H1 (cell line): ENCODE results near the gene THAP9. TPM values are rescaled to one million over a fixed set of nuclear protein-coding genes. Genes with fewer than 3 reads are reported as not detected.

Source experiments
- CTCF ChIA-PET: fragments of 300-600 bp; sonication (Branson Sonifier 250); formaldehyde crosslinking; loops from one replicate; lab custom pipeline; 2021; ENCODE audit not compliant: partially characterized antibody; lab: Charles Lee
- POLR2A ChIA-PET: fragments of 300-600 bp; sonication (Branson Sonifier 250); formaldehyde crosslinking; loops from one replicate; lab custom pipeline; 2021; ENCODE audit warnings: inconsistent platforms; ENCODE audit not compliant: partially characterized antibody; lab: Charles Lee
- DNase-seq, 2 experiments: peaks; one replicate each; pipeline versions ENCODE4 v3.0.0 to v3.0.0-alpha.2; 2010 to 2022; ENCODE audit warnings: low spot score in 2 of 2, low read depth in 1 of 2, mixed read lengths in 1 of 2
- FAIRE-seq: peaks from 2 replicates; lab custom pipeline; 2011; peaks lifted over from hg19 to GRCh38; lab: Jason Lieb, UNC
- H2AFZ ChIP-seq: 2 replicates; pipeline ENCODE4 v1.8.1; 2012; ENCODE audit warnings: low read length, inconsistent platforms
- H2AK5ac ChIP-seq: 2 replicates; pipeline ENCODE4 v1.6.1; 2013; ENCODE audit warnings: low read depth, low read length
- H2BK120ac ChIP-seq: replicated peaks from 2 replicates; pipeline ENCODE3; 2013; ENCODE audit warnings: low read depth, low read length, inconsistent platforms
- H2BK12ac ChIP-seq: 2 replicates; pipeline ENCODE4 v1.6.1; 2013; ENCODE audit warnings: low read depth, low read length
- H2BK15ac ChIP-seq: 2 replicates; pipeline ENCODE4 v1.6.1; 2013; ENCODE audit warnings: low read length
- H2BK20ac ChIP-seq: 2 replicates; pipeline ENCODE4 v1.6.1; 2013; ENCODE audit warnings: low read length
- H2BK5ac ChIP-seq: 2 replicates; pipeline ENCODE4 v1.6.1; 2013; ENCODE audit warnings: low read depth, low read length
- H3K14ac ChIP-seq: 2 replicates; pipeline ENCODE4 v1.6.1; 2013; ENCODE audit warnings: inconsistent platforms; ENCODE audit not compliant: insufficient read length
- H3K18ac ChIP-seq: 2 replicates; pipeline ENCODE4 v1.6.1; 2013; ENCODE audit warnings: low read length; ENCODE audit errors: extremely low read depth
- H3K23ac ChIP-seq: 2 replicates; pipeline ENCODE4 v1.6.1; 2013; ENCODE audit warnings: inconsistent platforms; ENCODE audit not compliant: insufficient read length
- H3K23me2 ChIP-seq: 2 replicates; pipeline ENCODE4 v1.6.1; 2013; ENCODE audit warnings: low read depth, low read length
- H3K27ac ChIP-seq: 2 replicates; pipeline ENCODE4 v1.6.1; 2011; ENCODE audit warnings: low read depth, low read length, inconsistent platforms
- H3K27me3 ChIP-seq, 4 experiments: replicated peaks in 1 of 4; 1 replicate in 1 of 4; 2 replicates in 3 of 4; pipeline versions ENCODE4 v1.6.1 to v1.8.1; 2011 to 2013; ENCODE audit warnings: low read length in 3 of 4, mild to moderate bottlenecking in 3 of 4, inconsistent platforms in 2 of 4, mixed read lengths in 2 of 4, moderate library complexity in 1 of 4; ENCODE audit not compliant: control insufficient read depth in 3 of 4, insufficient read depth in 3 of 4; ENCODE audit errors: extremely low read depth in 1 of 4
- H3K36me3 ChIP-seq, 4 experiments: 2 replicates each; pipeline versions ENCODE4 v1.6.1 to v1.8.1; 2011 to 2013; ENCODE audit warnings: mild to moderate bottlenecking in 4 of 4, low read length in 3 of 4, moderate library complexity in 2 of 4, control low read depth in 1 of 4, inconsistent platforms in 1 of 4; ENCODE audit not compliant: insufficient read depth in 4 of 4, control insufficient read depth in 2 of 4
- H3K4ac ChIP-seq: replicated peaks from 2 replicates; pipeline ENCODE3; 2013; ENCODE audit warnings: low read length, low read depth, mixed read lengths, inconsistent platforms; ENCODE audit not compliant: insufficient read length
- H3K4me1 ChIP-seq, 4 experiments: replicated peaks in 1 of 4; 1 replicate in 1 of 4; 2 replicates in 3 of 4; pipeline versions ENCODE4 v1.6.1 to v1.8.1; 2011 to 2013; ENCODE audit warnings: low read length in 3 of 4, inconsistent platforms in 2 of 4, mixed read lengths in 1 of 4; ENCODE audit not compliant: insufficient read depth in 4 of 4, control insufficient read depth in 3 of 4
- H3K4me2 ChIP-seq, 2 experiments: 2 replicates each; pipeline versions ENCODE4 v1.6.1 to v1.8.1; 2011 to 2013; ENCODE audit warnings: low read depth in 2 of 2, low read length in 2 of 2, control low read depth in 1 of 2, inconsistent platforms in 1 of 2, mild to moderate bottlenecking in 1 of 2; ENCODE audit not compliant: insufficient read depth in 1 of 2
- H3K4me3 ChIP-seq, 4 experiments: fragments of 200-600, 300-600 bp in 1 of 4; sonication (generic), shearing (Covaris generic), sonication (Bioruptor Twin) in 1 of 4; 2 replicates each; pipeline versions ENCODE4 v1.5.1 to v1.8.1; 2011 to 2016; ENCODE audit warnings: low read length in 4 of 4, low read depth in 3 of 4, control low read depth in 2 of 4, inconsistent platforms in 2 of 4, mild to moderate bottlenecking in 2 of 4, mixed read lengths in 1 of 4, moderate library complexity in 1 of 4; ENCODE audit not compliant: insufficient read depth in 2 of 4; ENCODE audit errors: extremely low read depth in 1 of 4
- H3K56ac ChIP-seq: replicated peaks from 2 replicates; pipeline ENCODE3; 2013; ENCODE audit warnings: low read depth, mild to moderate bottlenecking, mixed read lengths, low read length, inconsistent platforms; ENCODE audit not compliant: insufficient read length
- H3K79me1 ChIP-seq: 2 replicates; pipeline ENCODE4 v1.6.1; 2013; ENCODE audit warnings: low read depth, low read length, control low read depth
- H3K79me2 ChIP-seq, 2 experiments: 2 replicates each; pipeline versions ENCODE4 v1.6.1 to v1.8.1; 2012 to 2013; ENCODE audit warnings: low read length in 2 of 2, mild to moderate bottlenecking in 2 of 2, inconsistent platforms in 1 of 2; ENCODE audit not compliant: insufficient read depth in 2 of 2, control insufficient read depth in 1 of 2
- H3K9ac ChIP-seq, 4 experiments: replicated peaks in 1 of 4; 1 replicate in 1 of 4; 2 replicates in 3 of 4; pipeline versions ENCODE4 v1.6.1 to v1.8.1; 2011 to 2013; ENCODE audit warnings: low read depth in 3 of 4, low read length in 3 of 4, control low read depth in 2 of 4, mild to moderate bottlenecking in 2 of 4, moderate library complexity in 2 of 4, inconsistent platforms in 1 of 4; ENCODE audit errors: extremely low read depth in 1 of 4
- H3K9me3 ChIP-seq, 2 experiments: 2 replicates each; pipeline versions ENCODE4 v1.6.1 to v1.8.1; 2012 to 2013; ENCODE audit warnings: mild to moderate bottlenecking in 2 of 2, moderate library complexity in 2 of 2, control low read depth in 1 of 2, inconsistent platforms in 1 of 2, low read depth in 1 of 2, low read length in 1 of 2, mixed read lengths in 1 of 2; ENCODE audit not compliant: insufficient read depth in 2 of 2
- H4K20me1 ChIP-seq, 2 experiments: replicated peaks in 1 of 2; 2 replicates each; pipeline versions ENCODE3 to v1.8.1; 2011 to 2013; ENCODE audit warnings: inconsistent platforms in 2 of 2, low read length in 2 of 2, mild to moderate bottlenecking in 1 of 2; ENCODE audit not compliant: insufficient read depth in 2 of 2, control insufficient read depth in 1 of 2
- H4K5ac ChIP-seq: 2 replicates; pipeline ENCODE4 v1.6.1; 2013; ENCODE audit warnings: low read length, low read depth, mixed read lengths, inconsistent platforms; ENCODE audit not compliant: insufficient read length
- H4K8ac ChIP-seq: 2 replicates; pipeline ENCODE4 v1.8.0; 2013; ENCODE audit warnings: mild to moderate bottlenecking, moderate library complexity, low read length, inconsistent platforms; ENCODE audit not compliant: insufficient read depth; ENCODE audit errors: extremely low read depth
- H4K91ac ChIP-seq: replicated peaks from 2 replicates; pipeline ENCODE3; 2013; ENCODE audit warnings: low read length, mixed read lengths, inconsistent platforms; ENCODE audit not compliant: insufficient read length
- E2F6 ChIP-seq: IDR thresholded peaks from 2 replicates; pipeline ENCODE4 v1.6.1; 2012; ENCODE audit warnings: inconsistent platforms
- PHF8 ChIP-seq: fragments of 200-600 bp; sonication (generic); conservative IDR thresholded peaks from 2 replicates; pipeline ENCODE4 v1.7.1; 2012; ENCODE audit warnings: low read depth, mild to moderate bottlenecking, inconsistent platforms, low read length, moderate library complexity
- POU5F1 ChIP-seq: IDR thresholded peaks from 2 replicates; pipeline ENCODE4 v1.6.1; 2011; ENCODE audit warnings: low read depth, mild to moderate bottlenecking, low read length, moderate library complexity
- WGBS, 2 experiments: shearing (Covaris generic) in 1 of 2; methylation state at CpG; one replicate each; pipeline versions ENCODE4 v1.1.6 to v1.1.7; 2013 to 2015; ENCODE audit warnings: low lambda C conversion rate in 2 of 2, mixed read lengths in 2 of 2, inconsistent platforms in 1 of 2, low coverage in 1 of 2, missing lambda C conversion rate in 1 of 2; ENCODE audit not compliant: insufficient replicate concordance in 2 of 2, insufficient coverage in 1 of 2, insufficient read length in 1 of 2; ENCODE audit errors: extremely low coverage in 1 of 2, missing lambda C conversion rate in 1 of 2; 5-methylcytosine and 5-hydroxymethylcytosine counted together
- polyA plus RNA-seq, 7 experiments: library from polyadenylated mRNA; depleted of rRNA in 3 of 7; stranded (reverse) in 5 of 7; unstranded in 2 of 7; fragments of >200 nt in 5 of 7; fragments of 200-250 nt in 2 of 7; gene quantifications; 1 replicate in 5 of 7; 2 replicates in 1 of 7; 4 replicates in 1 of 7; pipeline versions ENCODE4 v1.2.1 to v1.2.3, GENCODE V29; 2011 to 2013; ENCODE audit warnings: missing spikeins in 2 of 7, mixed read lengths in 2 of 7
- total RNA-seq: library from RNA; stranded (reverse); fragmentation: NEBNext Ultra II Directional; extraction: Animal tissue kit (Norgen Biotek cat#: 25700); gene quantifications from 2 replicates; pipeline ENCODE4 v1.2.1, GENCODE V29; 2021

THAP9 gene
- total and polyA plus RNA-seq, 2 of the 8 experiments (the other 6 are each of a cell fraction or from before 2014, with no cell fraction given): 6.1 to 13.2 TPM

- Histone ChIP-seq H3K4ac (no peak overlapping the region), H3K27ac (no peak overlapping the region), H2BK12ac (no peak overlapping the region), H2AFZ (no peak overlapping the region), H4K8ac (no peak overlapping the region), H2BK15ac (no peak overlapping the region), H4K91ac (no peak overlapping the region), H3K14ac (no peak overlapping the region), H3K23me2 (peaks cover 12% of the 10 kb centered on the region), H3K27me3 (no peaks in the 10 kb centered on the region), H3K56ac (no peak overlapping the region), H3K36me3 (peaks cover 11 to 59% (median 28%) of the 10 kb centered on the region in 4 experiments; a peak in 7 of 8 replicates), H3K23ac (no peak overlapping the region), H4K20me1 (peaks cover 6 to 11% of the 10 kb centered on the region in 2 experiments), H3K4me3 (no peak overlapping the region), H3K9ac (no peak overlapping the region), H3K79me1 (no peaks in the 10 kb centered on the region), H2BK20ac (no peak overlapping the region), H2BK120ac (no peak overlapping the region), H3K4me1 (peaks cover 0 to 3% (median 2%) of the 10 kb centered on the region in 4 experiments; a peak in 2 of 7 replicates), H3K79me2 (peaks cover 20 to 65% of the 10 kb centered on the region in 2 experiments), H3K4me2 (no peak overlapping the region), H3K9me3 (no peaks in the 10 kb centered on the region), H2BK5ac (no peak overlapping the region), H3K18ac (no peak overlapping the region), H2AK5ac (no peak overlapping the region), H4K5ac (no peak overlapping the region)
- 96% methylated on average over 1 of the region's 1 CpG; no CpG with 5 or more reads in 1 of the 2 experiments for WGBS, 2 experiments
- ChIA-PET CTCF (interaction anchor here (1.5 to 1.8 kb wide), 2 partner anchors 44 to 115 kb away, joined by 5 read pairs; partner anchors contain the start of gene LIN54), POLR2A (interaction anchor here (0.7 to 1.0 kb wide), 2 partner anchors 10 to 100 kb away, joined by 3 to 4 read pairs; no protein-coding TSS in a partner anchor)
- FAIRE-seq (no peak), DNase-seq (no peak)
- TF ChIP-seq POU5F1 (no peak), PHF8 (no peak), E2F6 (no peak)
Observed at GRCh38 chr4:82896755-82897154, 3.8 kb upstream of the THAP9 start.
